Esophagus muscularis mucosa (tissue), 4 donors: ENCODE results near the gene KPNA4. TPM values are rescaled to one million over a fixed set of nuclear protein-coding genes. Genes with fewer than 3 reads are reported as not detected.
A peak's percentile ranks its signal among the peaks of the same experiment; 100 is the strongest.
"Not testable (repeated sequence)": the region's sequence is repeated elsewhere in the genome, so short reads cannot be mapped to it uniquely, and the experiment has no call there.

ENCODE experiments used
- DNase-seq: peaks from one replicate; pipeline ENCODE4 v3.0.0-alpha.2; 2017; ENCODE audit errors: extremely low spot score
- H3K27ac ChIP-seq, 4 donors: fragments of 200-600 bp; sonication (generic); replicated peaks in 1 of 4; 1 replicate in 3 of 4; 2 replicates in 1 of 4; pipeline ENCODE4 v1.5.1; 2016 to 2019; ENCODE audit warnings: mild to moderate bottlenecking in 1 of 4
- H3K27me3 ChIP-seq, 4 donors: fragments of 200-600 bp; sonication (generic); one replicate each; pipeline versions ENCODE4 v1.5.1 to v1.6.0; 2016 to 2019
- H3K36me3 ChIP-seq, 4 donors: fragments of 200-600 bp; sonication (generic); one replicate each; pipeline ENCODE4 v1.5.1; 2016 to 2019
- H3K4me1 ChIP-seq, 4 donors: fragments of 200-600 bp; sonication (generic); one replicate each; pipeline ENCODE4 v1.5.1; 2016 to 2019
- H3K4me3 ChIP-seq, 4 donors: fragments of 200-600 bp; sonication (generic); 1 replicate in 2 of 4; 2 replicates in 2 of 4; pipeline ENCODE4 v1.5.1; 2016 to 2019; ENCODE audit warnings: mild to moderate bottlenecking in 4 of 4, moderate library complexity in 1 of 4
- H3K9me3 ChIP-seq, 4 donors: fragments of 200-600 bp; sonication (generic); 1 replicate in 3 of 4; 2 replicates in 1 of 4; pipeline ENCODE4 v1.5.1; 2016 to 2019
- EP300 ChIP-seq: sonication (generic); formaldehyde crosslinking; IDR thresholded peaks from one replicate; pipeline ENCODE4 v1.6.1; 2017; ENCODE audit warnings: antibody characterized with exemption
- POLR2A ChIP-seq: fragments of 450-650 bp; IDR thresholded peaks from one replicate; pipeline ENCODE4 v1.6.1; 2017; ENCODE audit warnings: antibody characterized with exemption, moderate library complexity, mild to moderate bottlenecking, low read depth
- POLR2AphosphoS5 ChIP-seq, 2 donors: sonication (generic); formaldehyde crosslinking; IDR thresholded peaks; one replicate each; pipeline ENCODE4 v1.6.1; 2017; ENCODE audit warnings: antibody characterized with exemption in 2 of 2
- WGBS: methylation state at CpG from one replicate; pipeline ENCODE4 v1.1.5; 2018; 5-methylcytosine and 5-hydroxymethylcytosine counted together
- intact Hi-C: fragments of 100-400 bp; cut with DNase I; formaldehyde crosslinking; loops from one replicate; pipeline ENCODE4 v1.15.1; 2023
- total RNA-seq, 4 donors: library from RNA; depleted of rRNA; stranded (reverse); fragments of >200 nt; gene quantifications; one replicate each; pipeline versions ENCODE4 v1.1.0 to v1.2.1, GENCODE V29; 2016
- TF ChIP-seq, protein P1 (sequence below), 3 experiments: fragments of 200-600 bp in 2 of 3; fragments of 450-650 bp in 1 of 3; sonication (generic) in 2 of 3; IDR thresholded peaks; one replicate each; pipeline ENCODE4 v1.5.1; 2017 to 2019; ENCODE audit warnings: antibody characterized with exemption in 3 of 3, mild to moderate bottlenecking in 2 of 3, moderate library complexity in 1 of 3

The KPNA4 gene
- total RNA-seq, 4 donors from 2014 or later = 48.2 to 60.6 (median 55.3) TPM

DNA sequence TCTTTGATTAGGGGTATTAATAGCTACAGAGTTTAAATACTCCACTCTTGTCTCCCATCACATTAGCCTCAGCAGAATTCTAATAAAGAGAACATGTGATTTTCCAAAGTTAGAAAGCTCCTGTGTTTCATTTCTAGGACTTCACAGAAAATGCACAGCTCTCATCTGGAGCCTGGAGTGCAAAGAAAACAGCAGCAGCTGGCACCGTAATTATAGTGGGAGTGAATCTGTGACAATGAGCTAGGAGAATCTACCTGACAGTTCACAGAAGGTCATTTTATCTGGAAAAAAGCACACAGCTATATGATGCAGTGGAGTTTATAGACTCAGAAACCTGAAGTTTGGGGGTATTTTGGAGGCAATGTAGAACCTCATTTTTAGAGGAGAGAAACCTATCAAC, 110.4 kb downstream of the KPNA4 start:
- intact Hi-C loops = no loop called here
- Histone ChIP-seq H3K27me3 (peaks cover 0 to 4% (median under 1%) of the 10 kb centered on the region in 4 donors), H3K4me1 (peaks cover 6 to 9% (median 8%) of the 10 kb centered on the region in 4 donors), H3K36me3 (no peaks in the 10 kb centered on the region), H3K4me3 (no peak overlapping the region), H3K27ac (no peak overlapping the region), H3K9me3 (peaks cover 0 to 2% (median 0%) of the 10 kb centered on the region in 4 donors)
- 92% methylated on average over 1 of the region's 1 CpG for WGBS
- no peak for TF ChIP-seq POLR2A
- TF ChIP-seq, protein P1, sequence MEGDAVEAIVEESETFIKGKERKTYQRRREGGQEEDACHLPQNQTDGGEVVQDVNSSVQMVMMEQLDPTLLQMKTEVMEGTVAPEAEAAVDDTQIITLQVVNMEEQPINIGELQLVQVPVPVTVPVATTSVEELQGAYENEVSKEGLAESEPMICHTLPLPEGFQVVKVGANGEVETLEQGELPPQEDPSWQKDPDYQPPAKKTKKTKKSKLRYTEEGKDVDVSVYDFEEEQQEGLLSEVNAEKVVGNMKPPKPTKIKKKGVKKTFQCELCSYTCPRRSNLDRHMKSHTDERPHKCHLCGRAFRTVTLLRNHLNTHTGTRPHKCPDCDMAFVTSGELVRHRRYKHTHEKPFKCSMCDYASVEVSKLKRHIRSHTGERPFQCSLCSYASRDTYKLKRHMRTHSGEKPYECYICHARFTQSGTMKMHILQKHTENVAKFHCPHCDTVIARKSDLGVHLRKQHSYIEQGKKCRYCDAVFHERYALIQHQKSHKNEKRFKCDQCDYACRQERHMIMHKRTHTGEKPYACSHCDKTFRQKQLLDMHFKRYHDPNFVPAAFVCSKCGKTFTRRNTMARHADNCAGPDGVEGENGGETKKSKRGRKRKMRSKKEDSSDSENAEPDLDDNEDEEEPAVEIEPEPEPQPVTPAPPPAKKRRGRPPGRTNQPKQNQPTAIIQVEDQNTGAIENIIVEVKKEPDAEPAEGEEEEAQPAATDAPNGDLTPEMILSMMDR (IDR thresholded peaks at IDR 0.05) = no peak
- TF ChIP-seq EP300 = no peak
- TF ChIP-seq POLR2AphosphoS5 (IDR thresholded peaks at IDR 0.05) = no peak
- DNase-seq = no peak

DNA sequence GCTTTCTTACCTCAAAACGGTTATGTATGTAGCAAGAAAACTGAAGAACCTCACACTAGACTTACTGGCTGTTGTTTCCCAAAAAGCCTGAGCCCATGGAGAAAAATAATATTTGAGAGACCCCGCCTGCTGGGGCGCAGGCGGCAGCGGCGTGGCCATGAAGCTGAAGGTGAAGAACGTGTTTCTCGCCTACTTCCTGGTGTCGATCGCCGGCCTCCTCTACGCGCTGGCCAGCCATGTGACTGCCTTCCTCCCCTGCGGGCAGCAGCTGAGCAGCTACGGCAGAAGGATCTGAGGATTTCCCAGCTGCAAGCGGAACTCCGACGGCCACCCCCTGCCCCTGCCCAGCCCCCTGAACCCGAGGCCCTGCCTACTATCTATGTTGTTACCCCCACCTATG, 113.1 kb downstream of the KPNA4 start:
- Histone ChIP-seq H3K4me1 (peaks cover 14 to 27% (median 21%) of the 10 kb centered on the region in 4 donors), H3K9me3 (peaks cover 0 to 11% (median 0%) of the 10 kb centered on the region in 4 donors), H3K27me3 (peaks cover 0 to 17% (median 5%) of the 10 kb centered on the region in 4 donors)
- intact Hi-C loops, H3K36me3 ChIP-seq, H3K27ac ChIP-seq, DNase-seq, H3K4me3 ChIP-seq: not testable (repeated sequence)
- WGBS = 98% methylated on average over 18 of the region's 19 CpGs

DNA sequence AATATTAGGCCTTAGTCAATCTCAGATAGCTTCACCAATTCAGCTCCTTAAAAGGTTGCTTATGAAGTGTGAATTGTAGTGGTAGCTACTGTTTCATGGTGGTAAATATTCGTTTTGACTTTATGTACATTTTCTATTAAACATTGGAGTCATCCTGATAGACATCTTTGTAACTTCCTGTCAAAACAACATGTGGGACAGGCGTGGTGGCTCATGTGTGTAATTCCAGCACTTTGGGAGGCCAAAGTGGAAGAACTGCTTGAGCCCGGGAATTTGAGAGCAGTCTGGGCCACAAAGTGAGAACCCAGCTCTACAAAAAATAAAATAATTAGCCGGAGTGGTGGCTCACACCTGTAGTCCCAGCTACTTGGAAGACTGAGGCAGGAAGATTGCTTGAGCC, 113.8 kb downstream of the KPNA4 start:
- H3K4me3 ChIP-seq = no peak overlapping the region
- 82% methylated on average over 4 of the region's 4 CpGs for WGBS
- H3K9me3 ChIP-seq = peaks cover 0 to 11% (median 0%) of the 10 kb centered on the region in 4 donors
- no peak overlapping the region for H3K27ac ChIP-seq
- intact Hi-C loops = no loop called here
- H3K36me3 ChIP-seq = no peaks in the 10 kb centered on the region
- peaks cover 14 to 27% (median 21%) of the 10 kb centered on the region in 4 donors for H3K4me1 ChIP-seq
- peaks cover 0 to 19% (median 5%) of the 10 kb centered on the region in 4 donors for H3K27me3 ChIP-seq
- TF ChIP-seq, protein P1 (IDR thresholded peaks at IDR 0.05) = no peak
- TF ChIP-seq POLR2AphosphoS5 (IDR thresholded peaks at IDR 0.05) (no peak), POLR2A (no peak), EP300 (no peak)
- no peak for DNase-seq

DNA sequence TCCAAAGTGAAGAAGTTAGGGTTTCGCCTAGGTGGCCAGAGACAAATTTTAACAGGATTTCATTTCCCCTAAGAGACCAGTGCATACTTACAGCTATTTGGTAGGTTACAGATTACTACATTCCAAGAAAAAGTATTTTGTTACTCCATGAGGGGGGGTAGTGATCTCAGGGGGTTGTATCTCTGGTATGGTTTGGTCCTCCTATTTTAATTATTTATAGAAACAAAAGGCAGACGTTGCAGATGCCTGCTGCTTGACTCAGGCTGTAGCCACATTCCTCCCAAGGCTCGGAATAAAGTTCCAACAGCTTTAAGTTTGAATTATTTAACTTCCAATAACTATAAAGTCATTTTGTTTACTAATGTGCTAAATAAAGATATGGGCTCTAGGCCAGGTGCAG, 114.5 kb downstream of the KPNA4 start:
- intact Hi-C loops = no loop called here
- no peaks in the 10 kb centered on the region for H3K36me3 ChIP-seq
- peak overlapping the region in 2 of 4 donors; percentile 8 to 83 for H3K27ac ChIP-seq
- peaks cover 14 to 27% (median 21%) of the 10 kb centered on the region in 4 donors for H3K4me1 ChIP-seq
- 48% methylated on average over 3 of the region's 3 CpGs for WGBS
- H3K4me3 ChIP-seq = peak overlapping the region in 1 of 4 donors; percentile 60
- peaks cover 0 to 22% (median 5%) of the 10 kb centered on the region in 4 donors for H3K27me3 ChIP-seq
- peaks cover 0 to 11% (median 0%) of the 10 kb centered on the region in 4 donors for H3K9me3 ChIP-seq
- no peak for DNase-seq
- TF ChIP-seq, protein P1 (IDR thresholded peaks at IDR 0.05) = no peak
- TF ChIP-seq EP300 (no peak), POLR2AphosphoS5 (IDR thresholded peaks at IDR 0.05) (no peak), POLR2A (no peak)

DNA sequence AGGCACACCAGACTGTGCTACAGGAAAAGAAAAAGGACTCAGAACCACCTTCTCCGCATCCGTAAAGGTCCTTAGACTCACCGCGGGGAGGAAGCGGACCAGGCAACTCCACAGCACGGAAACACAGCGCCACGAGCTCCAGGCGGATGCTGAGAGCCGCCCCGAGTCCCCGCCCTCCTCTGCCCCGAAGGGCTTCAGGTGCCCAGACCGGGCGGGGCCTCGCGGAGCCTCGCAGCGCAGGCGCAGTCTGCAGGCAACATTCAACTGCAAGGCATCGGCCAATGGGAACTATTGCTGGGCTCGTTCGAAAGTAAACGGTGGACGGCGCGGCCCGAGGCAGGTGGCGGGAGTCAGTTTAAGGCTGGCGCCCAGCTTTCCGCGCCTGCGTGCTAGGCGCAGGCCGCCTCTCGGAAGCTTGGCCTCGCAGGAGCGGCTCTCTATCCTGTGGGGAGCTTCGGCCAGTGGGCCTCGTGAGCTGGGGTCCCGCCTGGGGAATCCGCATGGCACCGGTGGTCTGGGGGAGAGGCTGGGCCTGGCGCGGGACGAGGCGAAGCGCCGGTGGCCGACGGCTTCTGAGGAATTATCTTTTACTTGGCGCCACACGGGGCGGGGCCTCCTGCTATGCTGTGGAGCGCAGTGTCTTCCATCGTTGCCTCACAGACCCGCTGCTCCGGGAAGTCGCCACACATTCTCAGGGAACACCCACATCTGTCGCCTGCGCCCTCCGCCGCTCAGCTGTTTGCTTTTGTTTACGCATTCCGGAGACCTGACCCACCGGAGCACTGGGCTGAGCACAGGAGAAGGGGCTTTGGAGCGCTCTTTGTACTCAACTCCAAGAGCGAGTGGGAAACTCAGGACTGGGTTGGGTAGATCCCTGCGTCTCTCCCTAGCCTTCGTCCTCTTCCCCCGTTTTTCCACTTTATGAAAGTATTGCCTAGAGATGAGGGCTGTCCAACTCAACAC, 115.5 kb downstream of the KPNA4 start, which contains the start of gene TRIM59:
TRIM59 (minus strand) TSS at position 151 of the 963 bp plus-strand sequence. CDS start 10,603 bp downstream, outside the sequence.
- TF ChIP-seq POLR2AphosphoS5 (IDR thresholded peaks at IDR 0.05) = peak; percentile 67 to 74
- TF ChIP-seq, protein P1 (IDR thresholded peaks at IDR 0.05) = no peak
- Histone ChIP-seq H3K36me3 (no peaks in the 10 kb centered on the region), H3K27me3 (peaks cover 0 to 22% (median 5%) of the 10 kb centered on the region in 4 donors), H3K4me3 (peak within 1 kb of the TSS; percentile 58 to 69 (median 60)), H3K9me3 (peaks cover 0 to 11% (median 0%) of the 10 kb centered on the region in 4 donors), H3K27ac (peak within 1 kb of the TSS; percentile 70 to 83 (median 76)), H3K4me1 (peaks cover 14 to 27% (median 21%) of the 10 kb centered on the region in 4 donors)
- intact Hi-C loops = no loop called here
- peak; percentile 96 for DNase-seq
- WGBS = 17% methylated on average over 17 of the region's 71 CpGs
